NCI-H2171 treated with DMSO at 0.1 percent for 48 hours (cell line): ENCODE measurements around the gene NEURL1.
"Not testable (repeated sequence)": the region's sequence is repeated elsewhere in the genome, so short reads cannot be mapped to it uniquely, and the experiment has no call there.

Experiments used
- DNase-seq: peaks from one replicate; lab custom pipeline; 2025; lab: John Stamatoyannopoulos, UW

Gene NEURL1

GRCh38 chr10:103463499-103463898, 30.0 kb upstream of the NEURL1 start:
- DNase-seq, result no peak

GRCh38 chr10:103465411-103466179, 27.9 kb upstream of the NEURL1 start:
- DNase-seq, result no peak

GRCh38 chr10:103466734-103467133, 26.8 kb upstream of the NEURL1 start:
- DNase-seq, result no peak

- DNase-seq, result no peak
These were observed 26.1 kb upstream of the NEURL1 start for GRCh38 chr10:103467406-103467805.

- no peak for DNase-seq
These were observed 24.3 kb upstream of the NEURL1 start for GRCh38 chr10:103469201-103469600.

- DNase-seq, result no peak
These were observed 22.5 kb upstream of the NEURL1 start for GRCh38 chr10:103470761-103471653.

- DNase-seq, result no peak
These were observed 21.5 kb upstream of the NEURL1 start for GRCh38 chr10:103472005-103472404.

GRCh38 chr10:103473261-103473671, 20.2 kb upstream of the NEURL1 start:
- DNase-seq, result no peak

GRCh38 chr10:103474077-103474476, 19.4 kb upstream of the NEURL1 start:
- DNase-seq, result no peak

GRCh38 chr10:103475437-103475836, 18.1 kb upstream of the NEURL1 start:
- DNase-seq, result no peak

- DNase-seq, result no peak
These were observed 17.3 kb upstream of the NEURL1 start for GRCh38 chr10:103476046-103476768.

- no peak for DNase-seq
These were observed 14.8 kb upstream of the NEURL1 start for GRCh38 chr10:103478671-103479070.

GRCh38 chr10:103479135-103479534, 14.4 kb upstream of the NEURL1 start, which contains the start of gene CALHM3:
CALHM3 (minus strand) TSS chr10:103479240; CDS start chr10:103479032, 208 bp downstream.
- DNase-seq, result no peak

GRCh38 chr10:103480521-103480920, 13.0 kb upstream of the NEURL1 start:
- DNase-seq, result no peak

- DNase-seq, result peak; percentile 16
These were observed 11.5 kb upstream of the NEURL1 start for GRCh38 chr10:103481974-103482531.

- not testable (repeated sequence) for DNase-seq
These were observed 6.7 kb upstream of the NEURL1 start for GRCh38 chr10:103486635-103487409.

GRCh38 chr10:103487410-103487708, 6.1 kb upstream of the NEURL1 start:
- no peak for DNase-seq

- no peak for DNase-seq
These were observed 2.6 kb upstream of the NEURL1 start for GRCh38 chr10:103490986-103491314.

GRCh38 chr10:103491729-103492364, 1.7 kb upstream of the NEURL1 start:
- DNase-seq, result no peak

- DNase-seq, result no peak
These were observed 747 bp upstream of the NEURL1 start for GRCh38 chr10:103492655-103493261.
